ENCODE results near the gene TRAF3. TPM values are rescaled to one million over a fixed set of nuclear protein-coding genes. Genes with fewer than 3 reads are reported as not detected.

TRAF3 gene
- total RNA-seq, 1 donor from 2014 or later, result 16.7 TPM

- no peak for TF ChIP-seq CTCF (IDR thresholded peaks at IDR 0.05; ENCODE audit: partially characterized antibody, unreplicated experiment)
- no peak for DNase-seq
- peaks cover 2% of the 10 kb centered on the region for H3K27me3 Mint-ChIP-seq (ENCODE audit: unreplicated experiment)
- peaks cover 3% of the 10 kb centered on the region for H3K9me3 Mint-ChIP-seq (ENCODE audit: unreplicated experiment)
- H3K4me3 Mint-ChIP-seq (ENCODE audit: unreplicated experiment), result no peak overlapping the region
- H3K4me1 Mint-ChIP-seq (ENCODE audit: low read depth, unreplicated experiment), result peaks cover 12% of the 10 kb centered on the region
- no peak overlapping the region for H3K27ac Mint-ChIP-seq (ENCODE audit: unreplicated experiment)
- no peaks in the 10 kb centered on the region for H3K36me3 Mint-ChIP-seq (ENCODE audit: unreplicated experiment)
These were observed 41.0 kb downstream of the TRAF3 start for GRCh38 chr14:102817942-102818940.

- H3K27ac Mint-ChIP-seq (ENCODE audit: unreplicated experiment), result no peak overlapping the region
- H3K27me3 Mint-ChIP-seq (ENCODE audit: unreplicated experiment), result peaks cover 2% of the 10 kb centered on the region
- peaks cover 3% of the 10 kb centered on the region for H3K9me3 Mint-ChIP-seq (ENCODE audit: unreplicated experiment)
- no peak overlapping the region for H3K4me3 Mint-ChIP-seq (ENCODE audit: unreplicated experiment)
- peaks cover 21% of the 10 kb centered on the region for H3K4me1 Mint-ChIP-seq (ENCODE audit: low read depth, unreplicated experiment)
- no peaks in the 10 kb centered on the region for H3K36me3 Mint-ChIP-seq (ENCODE audit: unreplicated experiment)
- TF ChIP-seq CTCF (IDR thresholded peaks at IDR 0.05; ENCODE audit: partially characterized antibody, unreplicated experiment), result no peak
- DNase-seq, result no peak
These were observed 42.0 kb downstream of the TRAF3 start for GRCh38 chr14:102819176-102819628.

- TF ChIP-seq CTCF (IDR thresholded peaks at IDR 0.05; ENCODE audit: partially characterized antibody, unreplicated experiment), result no peak
- Mint-ChIP-seq H3K9me3 (ENCODE audit: unreplicated experiment) (peaks cover 3% of the 10 kb centered on the region), H3K27me3 (ENCODE audit: unreplicated experiment) (peaks cover 2% of the 10 kb centered on the region), H3K27ac (ENCODE audit: unreplicated experiment) (no peak overlapping the region), H3K4me1 (ENCODE audit: low read depth, unreplicated experiment) (peaks cover 27% of the 10 kb centered on the region), H3K4me3 (ENCODE audit: unreplicated experiment) (no peak overlapping the region), H3K36me3 (ENCODE audit: unreplicated experiment) (no peaks in the 10 kb centered on the region)
- no peak for DNase-seq
These were observed 42.6 kb downstream of the TRAF3 start for GRCh38 chr14:102819747-102820330.

GRCh38 chr14:102821252-102821651, 44.0 kb downstream of the TRAF3 start:
- Mint-ChIP-seq H3K27me3 (ENCODE audit: unreplicated experiment) (peaks cover 7% of the 10 kb centered on the region), H3K4me1 (ENCODE audit: low read depth, unreplicated experiment) (peaks cover 40% of the 10 kb centered on the region), H3K4me3 (ENCODE audit: unreplicated experiment) (no peak overlapping the region), H3K9me3 (ENCODE audit: unreplicated experiment) (peaks cover 4% of the 10 kb centered on the region), H3K27ac (ENCODE audit: unreplicated experiment) (no peak overlapping the region), H3K36me3 (ENCODE audit: unreplicated experiment) (no peaks in the 10 kb centered on the region)
- TF ChIP-seq CTCF (IDR thresholded peaks at IDR 0.05; ENCODE audit: partially characterized antibody, unreplicated experiment), result no peak
- DNase-seq, result no peak
